Bronchial epithelial cell (primary cell): ENCODE data around the gene CC2D1B. TPM values are rescaled to one million over a fixed set of nuclear protein-coding genes. Genes with fewer than 3 reads are reported as not detected.
A peak's percentile ranks its signal among the peaks of the same experiment; 100 is the strongest.

Experiments
- DNase-seq: peaks from one replicate; pipeline ENCODE4 v3.0.0-alpha.2; 2010; ENCODE audit warnings: low read depth
- FAIRE-seq: peaks from 2 replicates; lab custom pipeline; 2011; peaks lifted over from hg19 to GRCh38; lab: Jason Lieb, UNC
- H3K27me3 ChIP-seq: 2 replicates; pipeline ENCODE4 v1.5.1; 2011; ENCODE audit warnings: low read length; ENCODE audit not compliant: control insufficient read depth, insufficient read depth
- H3K36me3 ChIP-seq: 2 replicates; pipeline ENCODE4 v1.5.1; 2011; ENCODE audit warnings: low read length; ENCODE audit not compliant: control insufficient read depth, insufficient read depth
- H3K4me3 ChIP-seq: 2 replicates; pipeline ENCODE4 v1.5.1; 2011; ENCODE audit warnings: mild to moderate bottlenecking, low read depth, low read length, control low read depth
- total RNA-seq: library from RNA; depleted of rRNA; stranded (reverse); fragments of >200 nt; gene quantifications from 2 replicates; pipeline ENCODE4 v1.2.1, GENCODE V29; 2014
- TF ChIP-seq, protein P1 (sequence below): IDR thresholded peaks from 2 replicates; pipeline ENCODE4 v1.5.1; 2011; ENCODE audit warnings: mild to moderate bottlenecking, moderate library complexity, low read length, control low read depth, inconsistent platforms; ENCODE audit not compliant: insufficient read depth, severe bottlenecking

Gene CC2D1B
- total RNA-seq, 1 donor from 2014 or later = 32.4 TPM

DNA sequence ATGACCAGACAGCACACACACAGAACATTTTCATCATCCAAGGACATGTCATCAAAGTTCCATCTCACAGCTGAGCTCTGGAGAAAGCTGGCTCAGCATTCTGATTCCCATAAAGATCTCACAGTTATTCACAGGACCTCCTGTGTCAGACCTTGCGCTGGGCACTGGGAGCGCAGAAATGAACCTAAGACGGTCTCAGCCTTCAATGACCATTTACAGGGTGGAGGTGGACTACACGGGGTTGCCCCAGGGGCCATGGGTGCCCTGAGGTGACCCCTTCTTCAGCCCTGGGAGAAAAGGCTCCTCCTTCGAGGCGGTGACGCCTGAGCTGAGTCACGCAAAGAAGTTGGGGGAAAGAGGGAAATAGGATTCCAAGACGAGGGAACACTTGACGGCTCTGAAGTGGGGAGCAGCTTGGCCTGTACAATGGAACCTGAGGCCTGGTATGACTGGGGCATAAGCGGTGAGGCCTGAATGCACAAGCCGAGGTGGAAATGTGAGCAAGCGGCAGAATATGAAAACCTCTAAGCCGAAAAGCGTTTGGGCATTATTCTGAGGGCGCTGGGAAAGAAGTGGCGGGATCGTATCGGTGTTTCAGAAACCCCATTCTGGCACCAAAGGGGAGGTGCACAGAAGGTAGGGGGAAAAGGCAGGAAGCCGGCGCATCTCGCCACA is 797 bp downstream of the CC2D1B start:
- peak; percentile 71 for DNase-seq
- no peak for FAIRE-seq
- TF ChIP-seq, protein P1, sequence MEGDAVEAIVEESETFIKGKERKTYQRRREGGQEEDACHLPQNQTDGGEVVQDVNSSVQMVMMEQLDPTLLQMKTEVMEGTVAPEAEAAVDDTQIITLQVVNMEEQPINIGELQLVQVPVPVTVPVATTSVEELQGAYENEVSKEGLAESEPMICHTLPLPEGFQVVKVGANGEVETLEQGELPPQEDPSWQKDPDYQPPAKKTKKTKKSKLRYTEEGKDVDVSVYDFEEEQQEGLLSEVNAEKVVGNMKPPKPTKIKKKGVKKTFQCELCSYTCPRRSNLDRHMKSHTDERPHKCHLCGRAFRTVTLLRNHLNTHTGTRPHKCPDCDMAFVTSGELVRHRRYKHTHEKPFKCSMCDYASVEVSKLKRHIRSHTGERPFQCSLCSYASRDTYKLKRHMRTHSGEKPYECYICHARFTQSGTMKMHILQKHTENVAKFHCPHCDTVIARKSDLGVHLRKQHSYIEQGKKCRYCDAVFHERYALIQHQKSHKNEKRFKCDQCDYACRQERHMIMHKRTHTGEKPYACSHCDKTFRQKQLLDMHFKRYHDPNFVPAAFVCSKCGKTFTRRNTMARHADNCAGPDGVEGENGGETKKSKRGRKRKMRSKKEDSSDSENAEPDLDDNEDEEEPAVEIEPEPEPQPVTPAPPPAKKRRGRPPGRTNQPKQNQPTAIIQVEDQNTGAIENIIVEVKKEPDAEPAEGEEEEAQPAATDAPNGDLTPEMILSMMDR = no peak

DNA sequence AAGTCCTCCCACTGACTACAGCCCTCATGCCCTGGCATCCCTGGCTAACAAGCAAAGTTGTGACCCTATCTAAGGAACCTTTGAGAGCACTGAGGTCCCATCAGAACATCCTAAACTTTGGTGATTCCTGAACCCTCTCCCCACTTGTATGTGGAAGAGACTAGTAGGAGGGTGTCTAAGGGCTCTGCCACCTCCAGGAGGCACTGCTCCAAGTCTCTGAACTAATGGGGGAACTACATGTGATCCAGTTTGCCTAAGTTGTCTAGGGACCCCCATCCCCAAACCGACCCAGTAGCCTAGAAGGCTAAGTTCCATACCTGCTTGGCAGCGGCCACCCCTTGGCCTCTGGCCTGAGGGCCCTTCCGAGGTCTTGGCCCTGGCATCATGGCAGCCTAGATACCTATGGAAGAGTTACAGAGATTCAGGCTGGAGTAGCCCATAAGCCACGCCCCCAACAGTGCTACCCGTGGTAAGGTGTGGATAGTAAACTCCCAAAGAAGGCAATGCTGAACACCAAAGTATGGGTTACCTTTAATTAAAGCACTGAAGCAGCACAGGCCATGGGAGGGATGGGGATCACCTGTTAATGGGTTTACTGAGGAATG is 1.7 kb downstream of the CC2D1B start:
- no peak for FAIRE-seq
- TF ChIP-seq, protein P1 = no peak
- no peak for DNase-seq

More for the DNA sequence above, 797 bp downstream of the CC2D1B start:
- Histone ChIP-seq H3K27me3 (no peaks in the 10 kb centered on the region), H3K36me3 (peaks cover 22% of the 10 kb centered on the region), H3K4me3 (peak overlapping the region; percentile 93)

DNA sequence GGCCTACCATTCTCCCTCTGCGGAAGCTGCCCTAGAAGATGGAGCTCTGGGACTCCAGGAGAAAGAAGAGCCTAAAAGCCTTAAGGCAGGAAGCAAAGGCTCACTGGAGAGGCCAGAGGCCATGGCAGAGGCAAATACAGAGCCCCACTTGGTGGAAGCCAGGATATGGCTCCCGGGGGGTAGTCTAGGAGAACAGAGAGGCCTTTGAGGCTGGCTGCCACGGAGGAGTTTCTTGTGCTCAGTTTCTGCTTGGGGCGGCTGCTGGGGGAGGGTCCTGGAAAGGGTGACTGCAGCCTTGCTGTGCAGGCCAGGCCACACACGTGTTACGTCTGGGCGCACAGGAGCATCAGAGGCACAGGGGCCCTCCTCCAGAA is 5.4 kb downstream of the CC2D1B start:
- no peak for DNase-seq
- peak; percentile 28 for FAIRE-seq
- Histone ChIP-seq H3K36me3 (peaks cover 64% of the 10 kb centered on the region), H3K27me3 (no peaks in the 10 kb centered on the region), H3K4me3 (no peak overlapping the region)
- TF ChIP-seq, protein P1 = no peak

More for the DNA sequence above, 1.7 kb downstream of the CC2D1B start:
- no peaks in the 10 kb centered on the region for H3K27me3 ChIP-seq
- peaks cover 31% of the 10 kb centered on the region for H3K36me3 ChIP-seq
- H3K4me3 ChIP-seq = no peak overlapping the region

DNA sequence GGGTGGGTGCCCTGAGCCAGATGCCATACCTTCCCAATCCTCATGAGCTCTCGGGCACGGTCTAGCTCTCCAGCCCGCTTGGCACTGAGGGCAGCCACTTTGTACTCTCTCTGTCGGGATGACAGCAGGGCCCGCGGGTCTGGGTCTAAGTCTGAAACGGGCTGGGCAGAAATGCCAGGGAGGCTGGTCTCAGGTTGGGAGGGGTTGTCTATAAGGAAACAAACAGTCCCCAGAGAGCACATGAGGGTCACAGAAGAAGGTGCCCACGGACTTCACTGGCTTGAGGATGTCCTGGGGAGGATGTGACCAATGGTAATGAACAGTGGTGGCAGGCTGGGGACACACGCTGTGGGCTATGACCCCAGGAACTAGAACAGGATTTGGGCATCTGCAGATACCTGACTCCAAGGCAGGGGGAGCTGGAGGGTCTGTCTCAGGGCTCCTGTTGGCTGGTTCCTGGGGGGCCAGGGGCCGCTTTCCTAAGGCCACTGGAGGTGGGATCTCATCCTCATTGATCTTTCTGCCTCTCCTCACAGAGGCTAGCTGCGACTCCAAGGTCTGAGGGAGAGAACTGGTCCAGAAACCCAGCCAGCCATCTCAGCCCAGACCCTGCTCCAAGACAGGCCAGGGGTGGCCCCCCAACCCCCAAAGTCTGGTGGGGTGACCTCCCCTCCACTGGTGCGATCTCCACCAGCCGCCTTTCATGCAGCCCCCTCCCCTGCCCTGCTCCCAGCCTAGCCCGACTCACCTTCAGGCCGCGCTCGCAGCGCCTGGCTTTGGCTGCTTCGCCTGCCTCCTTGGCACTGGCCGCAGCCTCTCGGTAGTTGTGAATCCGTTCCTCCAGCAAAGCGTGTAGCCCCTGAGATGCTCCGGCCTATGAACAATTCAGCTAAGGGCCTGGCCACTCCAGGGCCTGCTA is 6.1 kb downstream of the CC2D1B start:
- FAIRE-seq (no peak), DNase-seq (no peak)
- TF ChIP-seq, protein P1 = no peak
- Histone ChIP-seq H3K27me3 (no peaks in the 10 kb centered on the region), H3K4me3 (no peak overlapping the region), H3K36me3 (peaks cover 68% of the 10 kb centered on the region)

DNA sequence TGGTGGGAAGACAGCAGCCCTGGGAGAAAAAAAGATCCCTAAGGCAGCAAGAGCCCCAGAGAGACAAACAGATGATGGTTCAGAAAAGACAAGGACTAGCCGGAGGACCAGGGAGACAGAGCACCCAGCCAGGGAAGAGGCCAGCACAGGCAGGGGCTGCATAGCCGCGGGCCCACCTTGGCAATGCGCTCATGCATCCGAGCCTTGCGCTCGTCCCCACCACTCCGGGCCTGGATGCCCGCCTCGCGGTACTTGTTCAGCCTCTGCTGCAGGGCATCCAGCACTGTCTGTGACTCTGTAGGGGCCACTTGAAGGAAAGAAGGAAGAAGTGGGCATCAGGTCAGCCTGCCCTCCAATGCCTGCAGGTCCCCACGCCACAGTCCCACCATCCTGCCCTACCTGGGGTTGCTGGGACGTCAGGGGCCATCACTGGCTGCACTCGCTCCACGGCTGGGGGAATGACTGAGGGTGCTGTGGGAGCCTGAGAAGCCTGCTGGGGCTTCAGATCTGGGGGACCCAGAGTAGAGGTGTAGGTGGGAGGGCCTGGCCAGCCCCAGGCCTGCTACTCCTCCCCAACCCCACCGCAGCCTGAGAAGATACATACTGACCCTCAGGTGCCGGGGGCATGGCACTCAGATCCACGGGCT is 7.0 kb downstream of the CC2D1B start:
- Histone ChIP-seq H3K4me3 (no peak overlapping the region), H3K27me3 (no peaks in the 10 kb centered on the region), H3K36me3 (peaks cover 71% of the 10 kb centered on the region)
- DNase-seq (no peak), FAIRE-seq (no peak)
- TF ChIP-seq, protein P1 = no peak
